Astrocyte (in vitro differentiated cells and primary cell): Measurements from ENCODE around the gene GOLGA8J.

Source experiments
- EZH2 ChIP-seq: IDR thresholded peaks from 2 replicates; pipeline ENCODE4 v1.6.1; 2012; ENCODE audit warnings: mild to moderate bottlenecking, low read length, inconsistent platforms; ENCODE audit not compliant: insufficient read depth
- TF ChIP-seq, protein P1 (sequence below): IDR thresholded peaks from 2 replicates; pipeline ENCODE4 v1.5.1; 2011; ENCODE audit warnings: low read depth, mild to moderate bottlenecking, inconsistent platforms, low read length, moderate library complexity; ENCODE audit not compliant: insufficient read depth

DNA sequence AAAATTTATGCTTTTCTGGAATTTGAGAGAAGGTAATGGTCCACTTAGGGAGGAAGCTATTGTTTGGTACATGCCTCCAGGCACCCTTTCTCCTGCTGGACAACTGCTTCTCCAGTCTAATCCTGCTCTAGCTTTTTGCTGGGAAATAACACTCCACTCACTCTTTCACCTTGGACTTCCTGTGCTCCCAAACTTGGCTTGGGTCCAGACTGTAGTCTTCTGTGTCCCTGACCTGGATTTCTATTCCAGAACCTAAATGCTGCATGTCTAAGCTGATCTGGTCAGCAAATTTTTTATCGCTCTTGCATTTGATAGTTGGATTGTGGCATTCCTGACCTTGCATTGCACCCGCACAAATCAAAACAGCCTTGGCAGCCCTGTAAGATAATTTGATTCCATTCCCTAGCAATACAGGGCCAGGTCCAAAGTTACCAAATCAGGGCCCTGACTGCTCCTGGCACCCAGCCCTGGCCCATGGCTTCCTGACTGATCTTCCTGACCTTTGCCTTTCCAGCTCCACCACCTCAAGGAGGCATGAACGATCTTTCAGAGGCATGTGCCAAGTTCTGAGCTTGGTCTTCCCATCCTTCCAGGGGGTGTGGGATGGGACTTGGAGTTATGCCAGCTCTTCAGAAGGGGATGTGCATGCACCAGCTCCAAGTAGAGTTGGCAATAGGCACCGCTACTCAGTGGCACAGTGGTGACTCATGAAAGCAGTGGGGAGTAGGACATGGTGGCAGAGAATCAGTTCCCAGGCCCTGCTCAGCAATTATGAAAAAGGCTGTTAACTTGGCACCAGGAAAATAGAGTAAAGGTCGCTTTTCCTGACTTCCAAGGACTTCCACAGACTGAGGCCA lies 43.9 kb upstream of the GOLGA8J start:
- TF ChIP-seq, protein P1, sequence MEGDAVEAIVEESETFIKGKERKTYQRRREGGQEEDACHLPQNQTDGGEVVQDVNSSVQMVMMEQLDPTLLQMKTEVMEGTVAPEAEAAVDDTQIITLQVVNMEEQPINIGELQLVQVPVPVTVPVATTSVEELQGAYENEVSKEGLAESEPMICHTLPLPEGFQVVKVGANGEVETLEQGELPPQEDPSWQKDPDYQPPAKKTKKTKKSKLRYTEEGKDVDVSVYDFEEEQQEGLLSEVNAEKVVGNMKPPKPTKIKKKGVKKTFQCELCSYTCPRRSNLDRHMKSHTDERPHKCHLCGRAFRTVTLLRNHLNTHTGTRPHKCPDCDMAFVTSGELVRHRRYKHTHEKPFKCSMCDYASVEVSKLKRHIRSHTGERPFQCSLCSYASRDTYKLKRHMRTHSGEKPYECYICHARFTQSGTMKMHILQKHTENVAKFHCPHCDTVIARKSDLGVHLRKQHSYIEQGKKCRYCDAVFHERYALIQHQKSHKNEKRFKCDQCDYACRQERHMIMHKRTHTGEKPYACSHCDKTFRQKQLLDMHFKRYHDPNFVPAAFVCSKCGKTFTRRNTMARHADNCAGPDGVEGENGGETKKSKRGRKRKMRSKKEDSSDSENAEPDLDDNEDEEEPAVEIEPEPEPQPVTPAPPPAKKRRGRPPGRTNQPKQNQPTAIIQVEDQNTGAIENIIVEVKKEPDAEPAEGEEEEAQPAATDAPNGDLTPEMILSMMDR = no peak
- no peak for TF ChIP-seq EZH2
